ENCODE data around the gene PEAK1.

PEAK1 gene

DNA sequence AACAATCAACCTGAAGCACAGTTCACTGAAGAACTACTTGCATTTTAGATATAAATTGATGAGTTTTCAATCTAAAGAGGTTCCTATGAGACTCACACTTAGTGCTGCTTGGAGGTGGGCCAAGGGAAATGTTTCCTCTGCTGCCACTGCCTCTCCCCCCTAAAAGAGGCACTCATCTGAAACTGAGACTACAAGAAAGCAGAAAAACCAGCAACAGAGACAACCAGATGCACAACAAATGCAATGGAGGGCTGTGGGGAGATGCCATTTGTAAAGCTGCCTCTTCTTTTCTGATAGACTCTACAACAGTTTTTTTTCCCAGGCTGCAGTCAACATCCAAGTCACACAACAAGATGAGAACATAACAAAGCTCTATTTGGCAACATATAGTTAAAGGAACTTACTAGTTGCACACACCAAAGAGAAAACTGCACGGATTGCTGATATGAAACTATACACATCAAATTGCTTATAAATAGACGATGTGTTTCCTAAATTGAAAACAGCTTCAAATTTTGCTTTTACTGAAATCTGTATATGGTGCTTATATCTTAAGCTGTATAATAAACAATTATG lies 360.0 kb downstream of the PEAK1 start (continued):
- no peak for TF ChIP-seq CSRNP3 (CRISPR knock-in tag; IDR thresholded peaks at IDR 0.05)
- TF ChIP-seq ZFP3 (CRISPR knock-in tag; IDR thresholded peaks at IDR 0.05), result no peak
- no peak for TF ChIP-seq ZNF565 (CRISPR knock-in tag; conservative IDR thresholded peaks at IDR 0.05; ENCODE audit: low read depth)
- TF ChIP-seq POU6F1 (CRISPR knock-in tag; IDR thresholded peaks at IDR 0.05; ENCODE audit: borderline replicate concordance, low read depth), result no peak
- no peak for TF ChIP-seq GLIS3 (CRISPR knock-in tag; IDR thresholded peaks at IDR 0.05)
- no peak for TF ChIP-seq RARB (CRISPR knock-in tag; IDR thresholded peaks at IDR 0.05)
- TF ChIP-seq TCF4 (CRISPR knock-in tag; IDR thresholded peaks at IDR 0.05; ENCODE audit: borderline replicate concordance), result no peak
- no peak for TF ChIP-seq ZFP30 (CRISPR knock-in tag; IDR thresholded peaks at IDR 0.05)
- no peak for TF ChIP-seq SNAI2 (CRISPR knock-in tag; IDR thresholded peaks at IDR 0.05)
- TF ChIP-seq CSDC2 (CRISPR knock-in tag; IDR thresholded peaks at IDR 0.05), result no peak
- no peak for TF ChIP-seq OSR1 (CRISPR knock-in tag; IDR thresholded peaks at IDR 0.05)
- no peak for TF ChIP-seq ARNTL (CRISPR knock-in tag; IDR thresholded peaks at IDR 0.05; ENCODE audit: borderline replicate concordance, low read depth)

DNA sequence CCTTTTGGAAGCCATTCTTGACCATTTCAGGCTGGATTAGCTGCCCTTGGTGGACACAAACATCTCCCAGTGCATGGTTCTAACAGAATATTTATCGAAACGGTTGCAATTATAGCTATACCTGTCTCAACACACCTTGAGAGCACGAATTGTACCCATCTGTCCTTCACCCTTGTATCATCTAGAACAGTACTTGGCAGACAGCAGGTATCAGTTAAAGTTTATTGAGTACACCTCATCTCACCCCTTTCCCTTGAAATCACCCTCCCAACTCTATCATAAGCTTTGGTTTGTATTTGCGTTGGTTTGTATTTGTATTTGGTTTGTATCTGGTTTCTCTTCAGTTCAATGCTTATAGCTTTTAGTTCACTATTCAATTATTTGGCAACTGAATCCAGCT lies 361.4 kb downstream of the PEAK1 start:
- no peak for ATAC-seq
- TF ChIP-seq ZC3H10 (CRISPR knock-in tag; IDR thresholded peaks at IDR 0.05) (no peak), POU6F1 (CRISPR knock-in tag; IDR thresholded peaks at IDR 0.05; ENCODE audit: borderline replicate concordance, low read depth) (no peak), ZNF8 (CRISPR knock-in tag; IDR thresholded peaks at IDR 0.05) (no peak), BACH2 (CRISPR knock-in tag; IDR thresholded peaks at IDR 0.05; ENCODE audit: borderline replicate concordance) (no peak), ZNF70 (CRISPR knock-in tag; IDR thresholded peaks at IDR 0.05) (no peak), ESRRG (CRISPR knock-in tag; IDR thresholded peaks at IDR 0.05) (no peak), ARNTL (CRISPR knock-in tag; IDR thresholded peaks at IDR 0.05; ENCODE audit: borderline replicate concordance, low read depth) (no peak), CSDC2 (CRISPR knock-in tag; IDR thresholded peaks at IDR 0.05) (no peak), CREB5 (CRISPR knock-in tag; IDR thresholded peaks at IDR 0.05; ENCODE audit: low read depth) (no peak), OSR1 (CRISPR knock-in tag; IDR thresholded peaks at IDR 0.05) (no peak), ISL1 (CRISPR knock-in tag; IDR thresholded peaks at IDR 0.05) (no peak), ZNF565 (CRISPR knock-in tag; conservative IDR thresholded peaks at IDR 0.05; ENCODE audit: low read depth) (no peak), ZFP30 (CRISPR knock-in tag; IDR thresholded peaks at IDR 0.05) (no peak), TOX (CRISPR knock-in tag; IDR thresholded peaks at IDR 0.05; ENCODE audit: borderline replicate concordance) (no peak), PATZ1 (CRISPR knock-in tag; IDR thresholded peaks at IDR 0.05; ENCODE audit: borderline replicate concordance) (no peak), TCF4 (CRISPR knock-in tag; IDR thresholded peaks at IDR 0.05; ENCODE audit: borderline replicate concordance) (no peak)
- TF ChIP-seq, protein P1, sequence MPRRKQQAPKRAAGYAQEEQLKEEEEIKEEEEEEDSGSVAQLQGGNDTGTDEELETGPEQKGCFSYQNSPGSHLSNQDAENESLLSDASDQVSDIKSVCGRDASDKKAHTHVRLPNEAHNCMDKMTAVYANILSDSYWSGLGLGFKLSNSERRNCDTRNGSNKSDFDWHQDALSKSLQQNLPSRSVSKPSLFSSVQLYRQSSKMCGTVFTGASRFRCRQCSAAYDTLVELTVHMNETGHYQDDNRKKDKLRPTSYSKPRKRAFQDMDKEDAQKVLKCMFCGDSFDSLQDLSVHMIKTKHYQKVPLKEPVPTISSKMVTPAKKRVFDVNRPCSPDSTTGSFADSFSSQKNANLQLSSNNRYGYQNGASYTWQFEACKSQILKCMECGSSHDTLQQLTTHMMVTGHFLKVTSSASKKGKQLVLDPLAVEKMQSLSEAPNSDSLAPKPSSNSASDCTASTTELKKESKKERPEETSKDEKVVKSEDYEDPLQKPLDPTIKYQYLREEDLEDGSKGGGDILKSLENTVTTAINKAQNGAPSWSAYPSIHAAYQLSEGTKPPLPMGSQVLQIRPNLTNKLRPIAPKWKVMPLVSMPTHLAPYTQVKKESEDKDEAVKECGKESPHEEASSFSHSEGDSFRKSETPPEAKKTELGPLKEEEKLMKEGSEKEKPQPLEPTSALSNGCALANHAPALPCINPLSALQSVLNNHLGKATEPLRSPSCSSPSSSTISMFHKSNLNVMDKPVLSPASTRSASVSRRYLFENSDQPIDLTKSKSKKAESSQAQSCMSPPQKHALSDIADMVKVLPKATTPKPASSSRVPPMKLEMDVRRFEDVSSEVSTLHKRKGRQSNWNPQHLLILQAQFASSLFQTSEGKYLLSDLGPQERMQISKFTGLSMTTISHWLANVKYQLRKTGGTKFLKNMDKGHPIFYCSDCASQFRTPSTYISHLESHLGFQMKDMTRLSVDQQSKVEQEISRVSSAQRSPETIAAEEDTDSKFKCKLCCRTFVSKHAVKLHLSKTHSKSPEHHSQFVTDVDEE (CRISPR knock-in tag; IDR thresholded peaks at IDR 0.05), result no peak

All from SK-N-SH treated with all-trans-retinoic acid at 6 μM for 48 hours (cell line).